ENCODE measurements around the gene BCR. TPM values are rescaled to one million over a fixed set of nuclear protein-coding genes. Genes with fewer than 3 reads are reported as not detected.

BCR gene
- total RNA-seq, 1 experiment from 2014 or later = 77.0 TPM

- Histone ChIP-seq H4K20me1 (ENCODE audit: control insufficient read depth, insufficient read depth, insufficient read length) (no peaks in the 10 kb centered on the region), H3K27me3 (ENCODE audit: insufficient read depth, low read length) (no peaks in the 10 kb centered on the region), H3K23me2 (ENCODE audit: insufficient read length, low read depth, low read length, poor library complexity, severe bottlenecking) (no peaks in the 10 kb centered on the region), H3K79me2 (ENCODE audit: insufficient read depth, low read length) (no peaks in the 10 kb centered on the region), H3K4me2 (ENCODE audit: insufficient read depth, insufficient read length, low read length) (no peak overlapping the region), H2BK12ac (ENCODE audit: insufficient read length, low read depth, low read length) (no peak overlapping the region), H3K23ac (ENCODE audit: insufficient read length, low read depth, low read length) (no peak overlapping the region), H3K9ac (ENCODE audit: extremely low read depth, insufficient read length, low read length) (no peak overlapping the region), H2BK15ac (ENCODE audit: low read depth, low read length) (no peak overlapping the region), H3K14ac (ENCODE audit: insufficient read depth, low read length) (no peak overlapping the region), H3K9me3 (ENCODE audit: control insufficient read depth, low read depth, low read length) (no peaks in the 10 kb centered on the region), H3K4me1 (ENCODE audit: insufficient read depth, low read length) (peaks cover 8% of the 10 kb centered on the region; the same call in 1 of the 2 replicates), H2BK5ac (ENCODE audit: insufficient read length, low read length) (no peak overlapping the region), H3K18ac (ENCODE audit: insufficient read length, low read depth, low read length) (no peak overlapping the region), H4K8ac (replicated peaks; ENCODE audit: insufficient read length, low read depth, low read length) (no peak overlapping the region), H2AK5ac (ENCODE audit: insufficient read length, low read length) (no peak overlapping the region), H4K91ac (ENCODE audit: insufficient read length, low read depth, low read length) (no peak overlapping the region), H3K79me1 (ENCODE audit: insufficient read depth, low read depth, low read length, poor library complexity, severe bottlenecking) (no peaks in the 10 kb centered on the region), H2BK20ac (ENCODE audit: low read depth, low read length, poor library complexity, severe bottlenecking) (no peak overlapping the region), H3T11ph (ENCODE audit: low read length) (no peak overlapping the region), H3K27ac (ENCODE audit: insufficient read length, low read depth, low read length) (no peak overlapping the region), H2BK120ac (ENCODE audit: low read depth, low read length, poor library complexity, severe bottlenecking) (no peak overlapping the region), H3K56ac (ENCODE audit: insufficient read length, low read depth, low read length) (no peak overlapping the region), H2AFZ (ENCODE audit: low read length) (no peak overlapping the region), H3K4ac (ENCODE audit: low read depth, low read length) (no peak overlapping the region), H4K5ac (ENCODE audit: insufficient read length, low read depth, low read length) (no peak overlapping the region)
- Mint-ChIP-seq H3K4me3 (no peak overlapping the region), H3K4me1 (peaks cover 40 to 44% of the 10 kb centered on the region in 2 experiments), H3K36me3 (ENCODE audit: insufficient read depth in 1 of 3, low read depth in 3 of 3) (peaks cover 27 to 83% (median 53%) of the 10 kb centered on the region in 3 experiments), H3K9me3 (no peaks in the 10 kb centered on the region), H3K27me3 (ENCODE audit: low read depth) (no peaks in the 10 kb centered on the region), H3K27ac (peak overlapping the region; percentile 44 to 78 (median 51); a peak in 4 of 7 replicates)
- DNase-seq = no peak
- WGBS (ENCODE audit: extremely low coverage, insufficient read length, low lambda C conversion rate) = no CpG with 5 or more reads among the region's 22 CpGs
- no peak for TF ChIP-seq CTCF (conservative IDR thresholded peaks at IDR 0.05)
Observed at GRCh38 chr22:23268139-23268712, 87.9 kb downstream of the BCR start.
